SHP77 (cell line): ENCODE data around the gene KIAA1614.

ENCODE experiments used
- DNase-seq, 2 experiments: peaks; one replicate each; lab custom pipeline; 2025; lab: John Stamatoyannopoulos, UW

The KIAA1614 gene

GRCh38 chr1:180924939-180925338, 12.2 kb downstream of the KIAA1614 start:
- DNase-seq = no peak

DNA sequence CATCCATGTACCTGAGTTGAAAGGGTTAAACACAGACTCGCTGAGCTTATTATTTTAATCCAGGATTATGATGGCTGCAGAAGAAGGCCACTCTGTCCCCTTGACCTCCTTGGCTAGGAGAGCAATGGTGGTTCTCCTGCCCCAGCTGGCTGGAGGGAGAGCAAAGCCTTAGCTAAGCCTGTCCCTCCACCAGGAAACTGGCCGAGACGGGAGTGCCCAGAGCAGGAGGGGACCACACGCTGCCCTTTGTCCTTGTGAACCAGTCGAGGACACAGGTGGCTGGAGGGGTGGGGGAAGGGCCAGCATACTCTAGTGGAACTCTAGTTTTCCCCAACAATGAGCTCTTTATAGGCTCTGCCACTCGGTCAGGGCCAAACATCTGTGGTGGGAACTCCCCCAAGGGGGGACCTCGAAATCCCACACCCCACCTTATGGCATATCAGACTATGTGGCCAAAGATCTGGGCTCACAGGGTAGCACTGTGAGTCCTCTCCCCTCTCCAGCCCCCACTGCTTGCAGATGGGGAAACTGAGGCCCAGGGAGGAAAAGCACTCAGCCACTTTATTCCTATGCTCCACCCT, 12.9 kb downstream of the KIAA1614 start:
- DNase-seq = peak in 1 of 2 experiments; percentile 40

- DNase-seq = peak in 1 of 2 experiments; percentile 58
Measured at GRCh38 chr1:180926164-180926981, 13.7 kb downstream of the KIAA1614 start.

- DNase-seq = peak; percentile 44 to 60
Measured at GRCh38 chr1:180927348-180927747, 14.7 kb downstream of the KIAA1614 start.

GRCh38 chr1:180927841-180928240, 15.1 kb downstream of the KIAA1614 start:
- DNase-seq = peak in 1 of 2 experiments; percentile 44

- DNase-seq = no peak
Measured at GRCh38 chr1:180928331-180929230, 15.9 kb downstream of the KIAA1614 start.

GRCh38 chr1:180929389-180929788, 16.7 kb downstream of the KIAA1614 start:
- DNase-seq = no peak

GRCh38 chr1:180930687-180931086, 18.0 kb downstream of the KIAA1614 start:
- DNase-seq = peak; percentile 62 to 66

- no peak for DNase-seq
Measured at GRCh38 chr1:180931529-180931928, 18.8 kb downstream of the KIAA1614 start.

GRCh38 chr1:180932378-180932777, 19.7 kb downstream of the KIAA1614 start:
- DNase-seq = no peak

GRCh38 chr1:180933141-180933540, 20.4 kb downstream of the KIAA1614 start:
- DNase-seq = no peak

DNA sequence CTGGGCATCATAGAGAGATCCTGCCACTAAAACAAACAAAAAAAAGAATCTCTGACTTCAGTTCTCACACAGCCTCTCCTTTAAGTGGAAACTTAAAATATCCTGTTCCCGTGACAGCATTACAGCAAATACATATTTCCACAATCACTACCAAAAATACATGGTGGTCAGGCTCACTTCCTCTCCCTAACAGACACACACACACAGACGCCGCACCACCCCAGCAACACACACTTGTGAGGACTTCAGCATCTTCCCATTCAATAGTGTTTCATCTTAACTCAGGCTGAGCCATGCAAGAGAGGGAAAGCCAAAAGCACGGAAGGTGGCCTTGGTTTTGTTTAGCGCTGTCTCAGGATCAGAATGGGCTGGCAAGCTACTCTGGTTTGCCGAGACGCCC, 21.9 kb downstream of the KIAA1614 start:
- DNase-seq = no peak

DNA sequence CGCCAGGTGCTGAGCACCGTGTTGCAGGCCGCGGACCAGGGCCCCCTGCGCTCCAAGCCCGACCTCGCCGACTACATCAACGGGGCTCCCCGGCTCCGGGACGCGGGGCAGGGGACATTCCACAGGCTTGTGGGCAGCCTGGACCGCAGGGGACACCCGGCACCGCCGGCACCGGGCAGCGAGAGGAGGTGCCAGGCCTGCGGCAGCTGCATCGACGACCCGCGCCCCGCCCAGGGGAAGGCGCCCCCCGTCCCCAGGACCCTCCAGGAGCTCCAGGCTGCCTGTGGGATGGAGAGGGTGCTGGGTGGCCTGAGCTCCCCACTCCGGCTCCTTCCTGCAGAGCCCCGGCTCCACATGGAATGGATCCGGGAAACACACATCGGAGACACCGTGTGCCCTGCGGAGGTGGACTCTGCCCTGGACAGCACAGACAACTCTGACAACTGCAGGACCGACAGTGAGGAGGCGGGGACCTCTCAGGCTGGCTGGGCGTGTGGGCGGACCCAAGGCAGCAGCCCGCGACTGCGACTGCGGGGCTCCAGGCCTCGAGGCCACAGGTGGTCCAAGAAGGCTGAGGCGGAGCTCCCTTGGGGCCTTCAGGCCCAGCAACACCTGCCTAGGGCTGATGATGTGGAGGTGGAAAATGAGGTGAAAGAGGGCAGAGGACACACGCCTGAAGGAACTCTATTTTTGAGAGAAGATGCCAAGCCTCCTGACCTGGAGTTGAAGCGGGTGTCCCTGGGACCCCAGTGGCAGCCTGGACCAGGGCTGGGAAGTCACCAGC, 22.8 kb downstream of the KIAA1614 start:
- no peak for DNase-seq

GRCh38 chr1:180936110-180937011, 23.7 kb downstream of the KIAA1614 start:
- DNase-seq = no peak

- no peak for DNase-seq
Measured at GRCh38 chr1:180937012-180937372, 24.3 kb downstream of the KIAA1614 start.

GRCh38 chr1:180937624-180938225, 25.0 kb downstream of the KIAA1614 start:
- DNase-seq = no peak

GRCh38 chr1:180939073-180939710, 26.5 kb downstream of the KIAA1614 start:
- no peak for DNase-seq

DNA sequence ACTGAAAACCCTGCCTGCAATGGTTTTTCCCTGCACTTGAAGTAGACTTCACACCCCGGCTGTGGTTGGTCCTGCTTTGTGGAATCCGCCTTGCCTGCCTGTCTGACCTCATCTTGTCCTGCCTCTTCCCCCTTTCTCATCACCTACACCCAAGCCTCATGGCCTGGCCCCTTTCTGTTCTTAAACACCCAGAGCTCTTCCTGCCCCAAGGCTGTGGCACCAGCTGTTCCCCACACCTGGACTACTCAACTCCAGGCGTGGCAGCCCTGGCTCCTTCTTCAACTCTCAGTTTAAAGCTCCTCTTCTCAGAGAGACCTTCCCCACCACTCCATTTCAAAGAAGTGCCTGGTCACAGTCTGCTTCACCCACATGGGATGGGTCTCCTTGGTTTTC, 27.0 kb downstream of the KIAA1614 start:
- DNase-seq = no peak

GRCh38 chr1:180940445-180940844, 27.7 kb downstream of the KIAA1614 start:
- DNase-seq = no peak
